NOMO-1 (cell line): Measurements from ENCODE around the gene STAT6.

Experiments used
- DNase-seq, 2 experiments: peaks; one replicate each; lab custom pipeline; 2025; ENCODE audit not compliant: unreplicated experiment in 2 of 2; lab: John Stamatoyannopoulos, UW

Gene STAT6

GRCh38 chr12:57103856-57104255, 7.3 kb downstream of the STAT6 start:
- no peak for DNase-seq

GRCh38 chr12:57101892-57102695, 9.1 kb downstream of the STAT6 start:
- peak; percentile 15 to 20 for DNase-seq

- DNase-seq, result no peak
These were observed 11.4 kb downstream of the STAT6 start for GRCh38 chr12:57099766-57100165.

- DNase-seq, result no peak
These were observed 12.0 kb downstream of the STAT6 start for GRCh38 chr12:57099047-57099714.

- DNase-seq, result no peak
These were observed 12.6 kb downstream of the STAT6 start for GRCh38 chr12:57098546-57098945.

GRCh38 chr12:57097554-57097835, 13.7 kb downstream of the STAT6 start:
- DNase-seq, result no peak

GRCh38 chr12:57096748-57097553, 14.2 kb downstream of the STAT6 start:
- no peak for DNase-seq

- no peak for DNase-seq
These were observed 15.0 kb downstream of the STAT6 start for GRCh38 chr12:57096099-57096572.

GRCh38 chr12:57095440-57095839, 15.7 kb downstream of the STAT6 start:
- DNase-seq, result no peak

GRCh38 chr12:57094208-57095160, 16.7 kb downstream of the STAT6 start:
- DNase-seq, result no peak

GRCh38 chr12:57093415-57094207, 17.6 kb downstream of the STAT6 start:
- DNase-seq, result peak; percentile 11 to 25

- no peak for DNase-seq
These were observed 18.2 kb downstream of the STAT6 start for GRCh38 chr12:57092876-57093414.

GRCh38 chr12:57092529-57092862, 18.7 kb downstream of the STAT6 start:
- DNase-seq, result no peak

- no peak for DNase-seq
These were observed 19.3 kb downstream of the STAT6 start for GRCh38 chr12:57091638-57092528.

- no peak for DNase-seq
These were observed 20.1 kb downstream of the STAT6 start for GRCh38 chr12:57090924-57091637.

- DNase-seq, result no peak
These were observed 20.7 kb downstream of the STAT6 start for GRCh38 chr12:57090490-57090889.

- DNase-seq, result peak; percentile 51 to 60
These were observed 21.6 kb downstream of the STAT6 start for GRCh38 chr12:57089271-57090245.
